ENCODE data around the gene KCNMB3. TPM values are rescaled to one million over a fixed set of nuclear protein-coding genes. Genes with fewer than 3 reads are reported as not detected.

KCNMB3 gene
- total and polyA plus RNA-seq, 2 of the 8 experiments (the other 6 are each of a cell fraction or from before 2014, with no cell fraction given), result 1.7 to 2.0 TPM

- Histone ChIP-seq H2BK15ac (ENCODE audit: low read length) (no peak overlapping the region), H3K23ac (ENCODE audit: insufficient read length) (no peak overlapping the region), H3K79me2 (ENCODE audit: control insufficient read depth in 1 of 2, insufficient read depth in 2 of 2, low read length in 2 of 2) (no peaks in the 10 kb centered on the region), H3K36me3 (ENCODE audit: control insufficient read depth in 2 of 4, insufficient read depth in 4 of 4, low read length in 3 of 4) (no peaks in the 10 kb centered on the region), H4K91ac (replicated peaks; ENCODE audit: insufficient read length, low read length) (no peak overlapping the region), H3K9me3 (ENCODE audit: insufficient read depth in 2 of 2, low read depth in 1 of 2, low read length in 1 of 2) (peaks cover 5 to 13% of the 10 kb centered on the region in 2 experiments; a peak in 1 of 4 replicates), H2BK12ac (ENCODE audit: low read depth, low read length) (no peak overlapping the region), H3K27ac (ENCODE audit: low read depth, low read length) (no peak overlapping the region), H3K4me2 (ENCODE audit: insufficient read depth in 1 of 2, low read depth in 2 of 2, low read length in 2 of 2) (no peak overlapping the region), H2BK120ac (replicated peaks; ENCODE audit: low read depth, low read length) (no peak overlapping the region), H3K14ac (ENCODE audit: insufficient read length) (no peak overlapping the region), H4K20me1 (replicated peaks in 1 of 2; ENCODE audit: control insufficient read depth in 1 of 2, insufficient read depth in 2 of 2, low read length in 2 of 2) (no peaks in the 10 kb centered on the region), H3K18ac (ENCODE audit: extremely low read depth, low read length) (no peak overlapping the region), H3K27me3 (replicated peaks in 1 of 4; ENCODE audit: control insufficient read depth in 3 of 4, extremely low read depth in 1 of 4, insufficient read depth in 3 of 4, low read length in 3 of 4) (peaks cover 0 to 3% (median 0%) of the 10 kb centered on the region in 4 experiments; a peak in 2 of 7 replicates), H3K9ac (replicated peaks in 1 of 4; ENCODE audit: extremely low read depth in 1 of 4, low read depth in 3 of 4, low read length in 3 of 4) (no peak overlapping the region), H3K4ac (replicated peaks; ENCODE audit: insufficient read length, low read depth, low read length) (no peak overlapping the region), H4K5ac (ENCODE audit: insufficient read length, low read depth, low read length) (no peak overlapping the region), H2BK20ac (ENCODE audit: low read length) (no peak overlapping the region), H3K56ac (replicated peaks; ENCODE audit: insufficient read length, low read depth, low read length) (no peak overlapping the region), H2BK5ac (ENCODE audit: low read depth, low read length) (no peak overlapping the region), H3K4me3 (ENCODE audit: extremely low read depth in 1 of 4, insufficient read depth in 2 of 4, low read depth in 3 of 4, low read length in 4 of 4) (no peak overlapping the region), H4K8ac (ENCODE audit: extremely low read depth, insufficient read depth, low read length) (no peak overlapping the region), H3K23me2 (ENCODE audit: low read depth, low read length) (no peaks in the 10 kb centered on the region; the same call in 1 of the 2 replicates), H2AK5ac (ENCODE audit: low read depth, low read length) (no peak overlapping the region), H3K4me1 (replicated peaks in 1 of 4; ENCODE audit: control insufficient read depth in 3 of 4, insufficient read depth in 4 of 4, low read length in 3 of 4) (no peaks in the 10 kb centered on the region), H3K79me1 (ENCODE audit: low read depth, low read length) (no peaks in the 10 kb centered on the region), H2AFZ (ENCODE audit: low read length) (no peak overlapping the region)
- POLR2A ChIA-PET (ENCODE audit: partially characterized antibody), result no interaction called here
- TF ChIP-seq JUN (IDR thresholded peaks at IDR 0.05; ENCODE audit: low read depth, low read length), result no peak
- TF ChIP-seq JUND (IDR thresholded peaks at IDR 0.05; ENCODE audit: low read length), result no peak
- TF ChIP-seq TAF1 (IDR thresholded peaks at IDR 0.05; ENCODE audit: low read depth, low read length), result no peak
- TF ChIP-seq TBP (IDR thresholded peaks at IDR 0.05; ENCODE audit: low read depth, low read length), result no peak
- TF ChIP-seq GTF2F1 (IDR thresholded peaks at IDR 0.05; ENCODE audit: borderline replicate concordance, low read depth, low read length), result no peak
- no peak for TF ChIP-seq CREB1 (IDR thresholded peaks at IDR 0.05)
- TF ChIP-seq ASH2L (IDR thresholded peaks at IDR 0.05; ENCODE audit: low read length), result no peak
- no peak for TF ChIP-seq RBBP5 (IDR thresholded peaks at IDR 0.05; ENCODE audit: borderline replicate concordance, low read depth, low read length)
- TF ChIP-seq BRCA1 (IDR thresholded peaks at IDR 0.05; ENCODE audit: low read depth, low read length), result no peak
- TF ChIP-seq PHF8 (conservative IDR thresholded peaks at IDR 0.05; ENCODE audit: low read depth, low read length), result no peak
- TF ChIP-seq SRF (IDR thresholded peaks at IDR 0.05; ENCODE audit: low read depth, low read length), result no peak
- no peak for TF ChIP-seq MAX (IDR thresholded peaks at IDR 0.05)
- no peak for DNase-seq (ENCODE audit: low read depth in 1 of 2, low spot score in 2 of 2)
- FAIRE-seq, result no peak
- CTCF ChIA-PET (ENCODE audit: partially characterized antibody), result interaction anchor here (1.0 kb wide), 1 partner anchor 57 kb away, joined by 3 read pairs; no protein-coding TSS in a partner anchor
- 69% methylated on average over 5 of the region's 5 CpGs; no CpG with 5 or more reads in 1 of the 2 experiments for WGBS, 2 experiments (ENCODE audit: extremely low coverage in 1 of 2, insufficient coverage in 1 of 2, insufficient read length in 1 of 2, insufficient replicate concordance in 2 of 2, low coverage in 1 of 2, low lambda C conversion rate in 2 of 2, missing lambda C conversion rate in 1 of 2)
Measured at GRCh38 chr3:179258820-179259219, 7.9 kb upstream of the KCNMB3 start.
